ENCODE data around the gene SLC2A11. TPM values are rescaled to one million over a fixed set of nuclear protein-coding genes. Genes with fewer than 3 reads are reported as not detected.
"Not testable (repeated sequence)": the region's sequence is repeated elsewhere in the genome, so short reads cannot be mapped to it uniquely, and the experiment has no call there.

The SLC2A11 gene
- total and polyA plus RNA-seq, 2 donors (not counting 1 experiment from before 2014, with no cell fraction given) = 3.9 to 14.9 TPM

- Histone ChIP-seq H3K27ac (ENCODE audit: insufficient read depth, low read length) (no peak overlapping the region), H4K20me1 (ENCODE audit: control insufficient read depth, extremely low read depth, insufficient read depth, low read length) (no peaks in the 10 kb centered on the region), H3K27me3 (ENCODE audit: control insufficient read depth, insufficient read depth, low read length) (no peaks in the 10 kb centered on the region), H3K36me3 (ENCODE audit: control insufficient read depth, insufficient read depth, low read length) (no peaks in the 10 kb centered on the region), H3K4me2 (ENCODE audit: extremely low read depth, insufficient read depth, low read length) (no peak overlapping the region), H3K4me3 (replicated peaks in 1 of 4; ENCODE audit: control extremely low read depth in 1 of 4, insufficient read depth in 1 of 4, low read depth in 3 of 4, low read length in 4 of 4) (no peak overlapping the region), H2AFZ (ENCODE audit: low read length) (no peak overlapping the region), H3K4me1 (ENCODE audit: control insufficient read depth, extremely low read depth, insufficient read depth, low read length) (peaks cover 6% of the 10 kb centered on the region), H3K9ac (ENCODE audit: insufficient read depth, low read length) (no peak overlapping the region), H3K9me3 (ENCODE audit: control insufficient read depth, insufficient read depth, low read depth, low read length) (no peaks in the 10 kb centered on the region), H3K79me2 (ENCODE audit: control insufficient read depth, insufficient read depth, low read length) (no peaks in the 10 kb centered on the region)
- TF ChIP-seq EZH2 (IDR thresholded peaks at IDR 0.05; ENCODE audit: low read length, missing control alignments) (no peak), CTCF (conservative IDR thresholded peaks at IDR 0.05 in 1 of 2, IDR thresholded peaks at IDR 0.05 in 1 of 2; ENCODE audit: low read depth in 1 of 2, low read length in 2 of 2) (no peak)
- DNase-seq (ENCODE audit: low read depth in 2 of 2) = no peak
Measured at GRCh38 chr22:23859201-23859600, 1.5 kb downstream of the SLC2A11 start.

- not testable (repeated sequence) for H3K27ac ChIP-seq (ENCODE audit: insufficient read depth, low read length); H3K4me2 ChIP-seq (ENCODE audit: extremely low read depth, insufficient read depth, low read length); H3K27me3 ChIP-seq (ENCODE audit: control insufficient read depth, insufficient read depth, low read length); H2AFZ ChIP-seq (ENCODE audit: low read length); H4K20me1 ChIP-seq (ENCODE audit: control insufficient read depth, extremely low read depth, insufficient read depth, low read length); H3K4me3 ChIP-seq (replicated peaks in 1 of 4; ENCODE audit: control extremely low read depth in 1 of 4, insufficient read depth in 1 of 4, low read depth in 3 of 4, low read length in 4 of 4); H3K9ac ChIP-seq (ENCODE audit: insufficient read depth, low read length); H3K4me1 ChIP-seq (ENCODE audit: control insufficient read depth, extremely low read depth, insufficient read depth, low read length); H3K9me3 ChIP-seq (ENCODE audit: control insufficient read depth, insufficient read depth, low read depth, low read length); H3K79me2 ChIP-seq (ENCODE audit: control insufficient read depth, insufficient read depth, low read length); DNase-seq (ENCODE audit: low read depth in 2 of 2); H3K36me3 ChIP-seq (ENCODE audit: control insufficient read depth, insufficient read depth, low read length)
Measured at GRCh38 chr22:23860187-23860586, 2.5 kb downstream of the SLC2A11 start.

DNA sequence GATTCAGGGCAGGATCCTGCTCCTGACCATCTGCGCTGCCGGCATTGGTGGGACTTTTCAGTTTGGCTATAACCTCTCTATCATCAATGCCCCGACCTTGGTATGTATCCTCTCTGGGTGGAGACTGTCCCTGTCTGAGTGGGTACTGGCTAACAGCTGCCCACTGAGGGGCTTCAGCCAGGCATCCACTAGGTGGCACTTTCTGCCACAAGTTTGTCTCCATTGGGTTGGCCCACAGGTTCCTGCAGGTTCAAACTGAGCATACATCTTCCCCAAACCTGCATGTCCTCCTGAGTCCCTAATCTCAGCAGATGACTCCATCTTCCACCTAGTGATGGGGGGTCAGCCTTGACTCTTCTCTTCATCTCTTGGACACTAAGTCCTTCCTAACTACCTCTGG is 4.4 kb downstream of the SLC2A11 start:
- Histone ChIP-seq H3K4me1 (ENCODE audit: control insufficient read depth, extremely low read depth, insufficient read depth, low read length) (peaks cover 6% of the 10 kb centered on the region), H2AFZ (ENCODE audit: low read length) (no peak overlapping the region), H3K4me3 (replicated peaks in 1 of 4; ENCODE audit: control extremely low read depth in 1 of 4, insufficient read depth in 1 of 4, low read depth in 3 of 4, low read length in 4 of 4) (no peak overlapping the region), H3K27me3 (ENCODE audit: control insufficient read depth, insufficient read depth, low read length) (no peaks in the 10 kb centered on the region), H4K20me1 (ENCODE audit: control insufficient read depth, extremely low read depth, insufficient read depth, low read length) (no peaks in the 10 kb centered on the region), H3K9ac (ENCODE audit: insufficient read depth, low read length) (no peak overlapping the region), H3K4me2 (ENCODE audit: extremely low read depth, insufficient read depth, low read length) (no peak overlapping the region), H3K27ac (ENCODE audit: insufficient read depth, low read length) (no peak overlapping the region), H3K9me3 (ENCODE audit: control insufficient read depth, insufficient read depth, low read depth, low read length) (no peaks in the 10 kb centered on the region), H3K36me3 (ENCODE audit: control insufficient read depth, insufficient read depth, low read length) (no peaks in the 10 kb centered on the region), H3K79me2 (ENCODE audit: control insufficient read depth, insufficient read depth, low read length) (no peaks in the 10 kb centered on the region)
- DNase-seq (ENCODE audit: low read depth in 2 of 2) = peak; percentile 36 to 51
- peak; percentile 50 to 69 for TF ChIP-seq CTCF (conservative IDR thresholded peaks at IDR 0.05 in 1 of 2, IDR thresholded peaks at IDR 0.05 in 1 of 2; ENCODE audit: low read depth in 1 of 2, low read length in 2 of 2)
- no peak for TF ChIP-seq EZH2 (IDR thresholded peaks at IDR 0.05; ENCODE audit: low read length, missing control alignments)

- not testable (repeated sequence) for H3K79me2 ChIP-seq (ENCODE audit: control insufficient read depth, insufficient read depth, low read length); H3K27me3 ChIP-seq (ENCODE audit: control insufficient read depth, insufficient read depth, low read length); H3K4me2 ChIP-seq (ENCODE audit: extremely low read depth, insufficient read depth, low read length); H3K9me3 ChIP-seq (ENCODE audit: control insufficient read depth, insufficient read depth, low read depth, low read length); H3K36me3 ChIP-seq (ENCODE audit: control insufficient read depth, insufficient read depth, low read length); H3K4me1 ChIP-seq (ENCODE audit: control insufficient read depth, extremely low read depth, insufficient read depth, low read length); H4K20me1 ChIP-seq (ENCODE audit: control insufficient read depth, extremely low read depth, insufficient read depth, low read length); H3K9ac ChIP-seq (ENCODE audit: insufficient read depth, low read length); H3K27ac ChIP-seq (ENCODE audit: insufficient read depth, low read length); H3K4me3 ChIP-seq (replicated peaks in 1 of 4; ENCODE audit: control extremely low read depth in 1 of 4, insufficient read depth in 1 of 4, low read depth in 3 of 4, low read length in 4 of 4); DNase-seq (ENCODE audit: low read depth in 2 of 2); H2AFZ ChIP-seq (ENCODE audit: low read length)
Measured at GRCh38 chr22:23864499-23865154, 7.0 kb downstream of the SLC2A11 start.
